Measurements from ENCODE around the gene PPP3CA.

DNA sequence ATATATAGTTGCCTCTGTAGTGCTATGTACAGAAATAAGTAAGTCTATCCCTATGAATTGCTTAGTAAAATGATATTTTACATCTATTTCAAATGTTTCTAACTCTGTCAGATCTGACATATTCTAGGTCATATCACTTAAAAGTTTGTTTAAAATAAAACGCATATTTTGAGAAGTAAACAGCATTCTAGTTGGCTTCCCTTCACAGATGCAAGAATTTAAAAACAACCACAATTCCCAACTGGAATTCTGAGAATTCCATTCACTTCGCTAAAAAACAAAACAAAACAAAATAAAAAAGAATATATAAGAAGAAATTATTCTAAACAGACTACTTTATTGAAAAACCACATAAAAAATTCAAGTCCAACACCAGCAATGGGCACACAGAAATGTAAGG is 126.0 kb downstream of the PPP3CA start:
- TF ChIP-seq, protein P1, sequence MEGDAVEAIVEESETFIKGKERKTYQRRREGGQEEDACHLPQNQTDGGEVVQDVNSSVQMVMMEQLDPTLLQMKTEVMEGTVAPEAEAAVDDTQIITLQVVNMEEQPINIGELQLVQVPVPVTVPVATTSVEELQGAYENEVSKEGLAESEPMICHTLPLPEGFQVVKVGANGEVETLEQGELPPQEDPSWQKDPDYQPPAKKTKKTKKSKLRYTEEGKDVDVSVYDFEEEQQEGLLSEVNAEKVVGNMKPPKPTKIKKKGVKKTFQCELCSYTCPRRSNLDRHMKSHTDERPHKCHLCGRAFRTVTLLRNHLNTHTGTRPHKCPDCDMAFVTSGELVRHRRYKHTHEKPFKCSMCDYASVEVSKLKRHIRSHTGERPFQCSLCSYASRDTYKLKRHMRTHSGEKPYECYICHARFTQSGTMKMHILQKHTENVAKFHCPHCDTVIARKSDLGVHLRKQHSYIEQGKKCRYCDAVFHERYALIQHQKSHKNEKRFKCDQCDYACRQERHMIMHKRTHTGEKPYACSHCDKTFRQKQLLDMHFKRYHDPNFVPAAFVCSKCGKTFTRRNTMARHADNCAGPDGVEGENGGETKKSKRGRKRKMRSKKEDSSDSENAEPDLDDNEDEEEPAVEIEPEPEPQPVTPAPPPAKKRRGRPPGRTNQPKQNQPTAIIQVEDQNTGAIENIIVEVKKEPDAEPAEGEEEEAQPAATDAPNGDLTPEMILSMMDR (IDR thresholded peaks at IDR 0.05): no peak
- no peak for TF ChIP-seq POLR2A (IDR thresholded peaks at IDR 0.05)

Measured in tibial nerve (tissue), 3 donors.